Activated T-cell treated with anti-CD3 and anti-CD28 coated beads, Interleukin-2, amount 50 U/mL, for 1 hour (primary cell): ENCODE results near the gene SELPLG.
"Not testable (repeated sequence)": the region's sequence is repeated elsewhere in the genome, so short reads cannot be mapped to it uniquely, and the experiment has no call there.

Experiments used
- DNase-seq: peaks from one replicate; pipeline ENCODE4 v3.0.0-alpha.2; 2020

SELPLG gene

GRCh38 chr12:108586306-108586705 is 47.4 kb downstream of the SELPLG start:
- no peak for DNase-seq

- no peak for DNase-seq
Observed at GRCh38 chr12:108585864-108586263, 47.8 kb downstream of the SELPLG start.

DNA sequence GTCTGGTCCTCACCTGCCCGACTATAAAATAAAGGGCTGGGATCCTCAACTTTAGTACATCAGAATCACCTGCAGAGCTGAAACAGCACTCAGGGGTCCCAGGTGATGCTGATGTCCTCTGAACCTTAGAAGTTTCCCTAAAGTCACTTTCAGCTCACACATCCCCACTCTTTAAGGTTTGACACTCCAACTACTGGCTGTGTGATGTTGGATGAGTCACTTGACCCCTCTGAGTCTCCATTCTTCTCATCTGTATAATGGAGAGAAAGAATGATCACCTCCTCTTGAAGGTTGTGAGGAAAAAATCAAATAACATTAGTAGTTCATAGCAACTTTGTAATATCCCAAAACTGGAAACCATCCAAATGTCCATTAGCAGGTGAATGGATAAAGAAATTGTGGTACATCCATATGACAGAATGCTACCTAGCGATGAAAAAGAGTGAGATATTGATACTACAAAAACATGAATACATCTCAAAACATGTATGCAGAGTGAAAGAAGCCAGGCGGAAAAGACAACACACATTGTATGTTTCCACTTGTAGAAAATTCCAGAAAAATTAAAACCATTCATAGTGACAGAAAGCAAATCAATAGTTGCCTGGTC is 49.1 kb downstream of the SELPLG start:
- DNase-seq: no peak

DNA sequence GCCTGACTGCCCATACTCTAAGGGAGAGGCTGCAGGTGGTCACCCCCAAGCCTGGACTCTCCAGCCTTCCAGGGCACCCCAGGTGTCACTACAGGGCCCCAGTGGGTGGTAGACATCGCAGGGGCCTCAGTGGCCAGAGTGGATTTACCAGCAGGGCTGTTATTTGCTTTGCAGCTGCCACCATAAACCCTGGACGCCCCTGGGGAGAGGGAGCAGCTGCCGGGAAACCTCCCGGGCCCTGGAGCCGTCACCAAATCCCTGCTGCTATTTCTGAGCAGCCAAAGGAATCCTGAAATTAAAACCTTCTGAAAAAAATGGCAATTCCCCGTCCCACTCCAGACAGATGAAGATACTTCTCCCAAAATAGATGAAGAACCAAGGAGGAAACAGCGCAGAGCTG is 49.7 kb downstream of the SELPLG start:
- no peak for DNase-seq

GRCh38 chr12:108582978-108583770 is 50.5 kb downstream of the SELPLG start:
- no peak for DNase-seq

DNA sequence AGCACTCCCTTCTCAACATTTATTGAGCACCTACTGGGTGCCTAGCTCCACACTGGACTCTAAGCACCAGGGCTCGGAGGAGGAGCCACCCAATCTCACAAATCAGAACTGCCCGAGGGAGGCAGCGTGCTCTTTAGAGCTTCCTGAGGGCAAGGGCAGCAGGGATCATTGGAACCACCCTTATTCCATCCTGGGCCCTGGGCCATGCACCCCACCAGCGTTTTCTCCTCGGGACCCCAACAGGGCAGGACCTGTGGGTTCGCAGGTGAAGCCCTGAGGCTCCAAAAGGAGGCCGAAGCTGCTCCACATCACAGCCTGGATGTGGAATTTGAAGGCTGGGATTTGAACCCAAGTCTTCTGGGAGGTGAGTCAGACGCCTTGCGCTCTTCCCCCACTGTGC is 51.2 kb downstream of the SELPLG start:
- no peak for DNase-seq

GRCh38 chr12:108581311-108582227 is 52.1 kb downstream of the SELPLG start:
- no peak for DNase-seq

GRCh38 chr12:108580531-108580930 is 53.2 kb downstream of the SELPLG start:
- DNase-seq: no peak

DNA sequence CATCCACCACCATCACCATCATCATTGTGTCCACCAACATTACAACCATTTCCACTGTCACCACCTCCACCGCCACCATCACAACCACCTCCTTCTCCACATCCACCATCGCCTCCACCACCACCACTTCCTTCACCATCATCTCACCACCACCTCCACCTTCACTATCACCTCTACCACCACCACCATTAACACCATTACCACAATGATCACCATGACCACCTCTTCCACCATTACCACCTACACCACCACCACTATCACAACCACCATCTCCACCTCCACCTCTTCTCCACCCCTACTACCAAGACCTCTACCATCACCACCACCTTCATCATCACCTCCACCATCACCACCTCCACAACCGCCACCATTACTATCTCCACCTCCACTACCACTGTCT is 54.9 kb downstream of the SELPLG start:
- DNase-seq: no peak

- DNase-seq: no peak
Observed at GRCh38 chr12:108578264-108578663, 55.4 kb downstream of the SELPLG start.

DNA sequence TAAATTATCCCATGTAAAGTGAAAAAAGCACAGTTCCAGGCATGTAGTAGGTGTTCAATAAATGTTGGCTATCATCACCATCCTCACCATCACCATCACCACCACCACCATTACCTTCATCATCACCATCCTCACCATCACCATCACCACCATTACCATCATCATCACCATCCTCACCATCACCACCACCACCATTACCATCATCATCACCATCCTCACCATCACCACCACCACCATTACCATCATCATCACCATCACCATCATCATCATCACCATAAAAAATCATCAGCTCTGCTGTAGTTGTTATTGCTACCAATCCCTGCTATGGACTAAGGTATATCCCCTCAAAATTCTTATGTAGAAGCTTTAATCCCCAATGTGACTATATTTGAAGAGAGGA is 56.2 kb downstream of the SELPLG start:
- no peak for DNase-seq

GRCh38 chr12:108576660-108577234 is 56.9 kb downstream of the SELPLG start:
- no peak for DNase-seq

DNA sequence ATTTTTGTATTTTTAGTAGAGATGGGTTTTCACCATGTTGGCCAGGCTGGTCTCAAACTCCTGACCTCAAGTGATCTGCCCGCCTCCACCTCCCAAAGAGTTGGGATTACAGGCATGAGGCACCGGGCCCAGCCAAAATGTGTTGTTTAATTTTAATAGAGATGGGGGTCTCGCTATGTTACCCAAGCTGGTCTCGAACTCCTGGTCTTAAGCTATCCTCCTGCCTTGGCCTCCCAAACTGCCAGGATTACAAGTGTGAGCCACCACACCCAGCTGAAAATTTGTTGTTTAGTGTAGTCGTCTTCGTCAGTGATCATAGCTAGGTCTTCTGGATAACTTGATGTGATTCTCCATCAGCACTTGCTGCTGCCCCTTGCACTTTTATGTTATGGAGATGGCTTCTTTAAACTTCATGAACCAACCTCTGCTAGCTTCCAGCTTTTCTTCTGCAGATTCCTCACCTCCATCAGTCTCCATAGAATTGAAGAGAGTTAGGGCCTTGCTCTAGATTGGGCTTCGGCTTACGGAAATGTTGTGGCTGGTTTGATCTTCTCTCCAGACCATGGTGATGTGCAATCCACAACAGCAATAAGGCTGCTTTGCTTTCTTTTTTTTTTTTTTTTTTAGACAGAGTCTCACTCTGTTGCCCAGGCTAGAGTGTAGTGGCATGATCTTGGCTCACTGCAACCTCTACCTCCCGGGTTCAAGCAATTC is 58.3 kb downstream of the SELPLG start:
- DNase-seq: no peak

GRCh38 chr12:108574276-108574675 is 59.4 kb downstream of the SELPLG start:
- not testable (repeated sequence) for DNase-seq

GRCh38 chr12:108573317-108573716 is 60.4 kb downstream of the SELPLG start:
- no peak for DNase-seq

DNA sequence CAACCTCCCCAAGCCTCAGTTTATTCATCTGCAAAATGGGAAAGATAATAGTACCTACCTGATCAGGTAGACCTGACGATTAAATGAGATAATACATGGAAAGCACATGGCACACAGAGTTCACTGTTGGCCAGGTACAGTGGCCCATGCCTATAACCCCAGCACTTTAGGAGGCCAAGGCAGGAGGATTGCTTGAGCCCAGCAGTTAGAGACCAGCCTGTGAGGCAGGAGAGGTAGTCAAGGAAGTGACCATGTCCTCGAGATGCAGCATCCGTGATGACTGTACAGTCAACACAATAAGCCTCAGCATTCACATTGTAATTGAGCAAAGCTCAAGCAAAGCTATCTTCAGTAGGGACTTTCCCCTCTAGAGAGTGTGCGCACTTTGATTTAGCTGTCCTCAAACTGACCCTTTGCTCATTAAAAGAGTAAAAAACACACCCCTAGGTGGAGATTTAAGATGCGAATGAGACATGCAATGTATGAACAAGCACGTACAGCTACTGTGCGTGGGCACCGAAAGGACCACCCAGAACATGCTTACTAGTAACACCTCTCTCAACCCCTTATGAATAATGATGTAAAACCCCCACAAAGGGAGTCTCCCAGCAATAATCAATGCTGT is 61.4 kb downstream of the SELPLG start:
- DNase-seq: no peak
